GM18951 (cell line): ENCODE measurements around the gene PROSER1.
"Not testable (repeated sequence)": the region's sequence is repeated elsewhere in the genome, so short reads cannot be mapped to it uniquely, and the experiment has no call there.

Experiments
- POLR2A ChIP-seq: IDR thresholded peaks from 4 replicates; pipeline ENCODE4 v1.6.1; 2011; ENCODE audit warnings: mild to moderate bottlenecking; ENCODE audit not compliant: insufficient read length, insufficient read depth; ENCODE audit errors: extremely low read depth
- in situ Hi-C: fragments of 300-500 bp; cut with MboI; formaldehyde crosslinking; loops from one replicate; pipeline ENCODE4 v1.12.0; 2022; ENCODE audit warnings: low sequenced_read_pairs, mixed read lengths, inconsistent platforms; ENCODE audit not compliant: unreplicated experiment

Gene PROSER1

DNA sequence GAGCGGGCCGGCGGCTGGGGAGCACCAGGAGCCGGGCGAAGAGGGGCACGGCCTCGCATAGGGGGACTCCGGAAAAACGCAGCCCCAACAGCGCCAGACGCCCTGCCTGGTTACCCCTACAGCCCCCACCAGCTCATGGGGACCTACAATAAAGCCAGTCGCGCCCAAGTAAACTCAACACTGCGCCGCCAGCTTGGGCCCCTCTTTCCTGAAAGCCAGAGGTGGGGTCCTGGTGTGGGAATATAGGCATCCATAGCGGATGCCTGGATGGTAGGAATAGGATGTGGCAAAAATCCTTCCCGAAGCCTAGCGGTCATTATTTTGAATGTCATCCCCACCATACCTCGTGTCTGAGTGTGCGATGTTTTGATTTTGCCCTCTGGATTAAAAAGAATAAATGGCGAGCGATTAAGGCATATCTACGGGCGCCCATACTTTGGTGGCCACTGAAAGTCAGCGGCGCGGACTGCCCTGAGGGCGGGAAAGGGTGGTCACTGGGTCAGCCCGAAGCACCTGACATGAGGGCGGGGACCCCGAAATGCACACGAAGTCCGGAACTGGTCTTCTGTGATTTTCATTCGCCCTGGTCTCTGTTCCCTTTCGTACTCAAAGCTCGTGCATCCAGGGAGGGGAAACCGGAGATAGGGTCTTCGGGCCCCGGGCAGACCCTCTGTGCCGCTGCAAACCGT, at the start of gene PROSER1, which contains the start of gene NHLRC3:
TSS of gene PROSER1 (minus strand) at position 210 of the 689 bp plus-strand sequence. CDS start 847 bp downstream, outside the sequence.
TSS of gene NHLRC3 (plus strand) at position 577 of the 689 bp plus-strand sequence. CDS start 184 bp downstream, outside the sequence.
- peak; percentile 75 for TF ChIP-seq POLR2A
- in situ Hi-C loops: loop anchor here (25.0 kb wide), 1 partner anchor 1699 kb away; no protein-coding TSS in a partner anchor

DNA sequence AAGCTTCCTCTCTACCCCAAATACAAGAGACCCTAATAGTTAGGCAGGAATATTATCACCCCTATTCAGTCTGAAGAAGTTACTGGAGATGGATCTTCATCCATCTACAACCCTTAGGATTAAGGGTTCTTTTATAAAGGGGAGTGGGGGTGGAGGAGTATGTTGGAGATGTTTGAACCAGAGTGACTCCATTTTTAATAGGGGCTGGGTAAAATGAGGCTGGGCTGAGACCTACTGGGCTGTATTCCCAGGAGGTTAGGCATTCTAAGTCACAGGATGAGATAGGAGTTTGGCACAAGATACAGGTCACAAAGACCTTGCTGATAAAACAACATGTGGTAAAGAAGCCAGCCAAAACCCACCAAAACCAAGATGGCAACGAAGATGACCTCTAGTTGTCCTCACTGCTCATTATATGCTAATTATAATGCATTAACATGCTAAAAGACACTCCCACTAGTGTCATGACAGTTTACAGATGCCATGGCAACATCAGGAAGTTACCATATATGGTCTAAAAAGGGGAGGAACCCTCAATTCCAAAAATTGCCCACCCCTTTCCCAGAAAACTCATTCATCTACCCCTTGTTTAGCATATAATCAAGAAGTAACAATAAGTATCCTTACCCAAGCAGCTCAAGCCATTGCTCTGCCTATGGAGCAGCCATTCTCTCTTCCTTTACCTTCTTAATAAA, 48.5 kb upstream of the PROSER1 start:
- in situ Hi-C loops: not testable (repeated sequence)

DNA sequence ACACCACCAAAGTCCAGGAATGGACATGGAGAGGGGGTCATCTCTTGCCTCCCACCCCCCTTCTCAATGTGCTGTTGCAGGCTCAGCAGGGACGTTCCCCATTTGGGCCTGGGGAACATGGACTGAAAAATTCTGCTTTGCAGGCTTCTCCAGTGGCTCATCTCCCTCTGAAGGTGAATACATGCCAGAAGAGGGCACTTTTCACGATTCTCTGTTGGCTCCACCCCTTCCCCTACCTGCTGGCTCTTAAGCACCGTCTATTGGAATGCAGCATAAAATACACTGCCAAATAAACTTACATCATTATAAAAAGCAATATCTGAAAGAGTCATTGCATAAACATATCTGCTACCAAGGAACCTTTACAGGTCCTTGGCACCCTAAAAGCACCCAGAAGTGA, 36.1 kb upstream of the PROSER1 start:
- in situ Hi-C loops: no loop called here
- TF ChIP-seq POLR2A: no peak

DNA sequence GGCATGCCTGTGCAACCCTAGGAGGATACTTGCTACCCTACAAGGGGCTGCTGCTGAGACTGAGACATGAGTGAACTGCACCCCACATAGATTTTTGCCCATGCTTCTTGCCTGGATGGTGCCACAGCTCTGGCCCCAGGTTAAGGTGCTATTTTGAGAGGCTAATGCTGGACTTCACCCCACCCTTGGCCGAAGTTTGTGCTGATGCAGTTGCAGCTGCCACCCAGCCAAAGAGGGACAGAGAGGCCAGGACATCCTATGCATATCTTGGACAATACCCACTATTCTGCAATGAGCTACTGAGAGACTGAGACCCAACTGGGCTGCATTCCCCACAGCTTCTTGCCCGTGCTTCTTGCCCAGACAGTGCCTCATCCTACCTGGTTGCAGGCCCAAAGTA, 35.0 kb upstream of the PROSER1 start:
- TF ChIP-seq POLR2A: no peak
- in situ Hi-C loops: no loop called here

DNA sequence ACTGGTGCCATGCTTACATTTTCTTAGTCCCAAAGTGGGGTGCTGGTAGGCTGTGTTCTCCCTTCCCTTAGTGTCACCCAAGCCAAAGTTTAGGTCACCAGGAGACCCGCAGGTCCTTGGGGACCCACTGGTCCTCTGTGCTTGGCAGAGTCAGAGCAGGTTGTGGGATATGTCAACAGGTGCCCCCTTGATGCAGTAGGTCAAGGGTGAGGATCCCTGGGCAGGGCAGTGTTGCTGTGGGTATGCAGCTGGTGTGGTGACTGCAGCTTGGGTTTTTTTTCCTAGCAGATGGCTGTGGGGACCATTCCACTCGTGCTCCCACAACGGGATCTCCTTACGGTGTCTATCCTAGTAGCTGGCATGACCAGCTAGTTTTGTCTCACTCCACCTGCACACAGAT, 24.1 kb upstream of the PROSER1 start:
- no peak for TF ChIP-seq POLR2A
- in situ Hi-C loops: no loop called here

DNA sequence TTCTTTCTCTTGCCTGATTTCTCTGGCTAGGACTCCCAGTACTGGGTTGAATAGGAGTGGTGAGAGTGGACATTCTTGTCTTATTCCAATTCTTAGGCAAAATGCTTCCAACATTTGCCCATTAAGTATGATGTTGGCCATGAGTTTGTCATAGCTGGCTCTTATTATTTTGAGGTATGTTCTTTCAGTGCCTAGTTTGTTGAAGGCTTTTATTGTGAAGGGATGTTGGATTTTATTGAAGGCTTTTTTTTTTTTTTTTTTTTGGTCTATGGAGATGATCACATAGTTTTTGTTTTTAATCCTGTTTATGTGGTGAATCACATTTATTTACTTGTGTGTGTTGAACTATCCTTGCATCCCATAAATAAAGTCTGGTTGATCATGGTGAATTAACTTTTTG, 20.2 kb upstream of the PROSER1 start:
- TF ChIP-seq POLR2A: no peak
- in situ Hi-C loops: no loop called here

DNA sequence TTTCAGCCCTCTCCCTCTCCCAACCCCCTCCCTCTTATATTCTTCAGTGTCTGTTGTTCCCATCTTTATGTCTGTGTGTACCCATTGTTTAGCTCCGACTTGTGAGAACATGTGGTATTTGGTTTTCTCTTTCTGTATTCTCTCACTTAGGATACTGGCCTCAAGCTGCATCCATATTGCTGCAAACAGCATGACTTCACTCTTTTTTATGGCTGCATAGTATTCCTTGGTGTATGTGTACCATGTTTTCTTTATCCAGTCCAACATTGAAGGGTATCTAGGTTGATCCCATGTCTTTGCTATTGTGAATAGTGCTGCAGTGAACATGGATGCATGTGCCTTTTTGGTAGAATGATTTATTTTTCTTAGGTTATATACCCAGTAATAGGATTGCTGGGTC, 18.1 kb upstream of the PROSER1 start:
- TF ChIP-seq POLR2A: no peak
- in situ Hi-C loops: no loop called here

DNA sequence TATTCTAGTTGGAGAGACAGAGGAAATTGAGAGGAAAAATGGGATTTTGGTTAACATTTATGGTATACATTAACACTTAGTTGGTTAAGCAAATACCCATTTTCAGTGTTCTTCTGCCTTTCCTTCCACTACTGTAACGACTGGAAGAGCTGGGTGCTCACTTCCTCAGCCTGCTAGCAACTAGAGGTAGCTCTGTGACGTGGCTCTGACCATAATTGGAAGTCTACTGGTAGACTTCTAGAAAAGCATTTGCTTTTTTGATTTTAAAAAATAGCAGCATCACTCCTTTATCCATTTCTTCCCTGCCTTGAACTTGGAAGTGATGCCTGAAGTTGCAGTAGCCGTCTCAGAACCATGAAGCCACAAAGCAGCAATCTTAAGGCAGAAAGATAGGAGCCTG, 16.2 kb upstream of the PROSER1 start:
- in situ Hi-C loops: no loop called here
- TF ChIP-seq POLR2A: no peak

DNA sequence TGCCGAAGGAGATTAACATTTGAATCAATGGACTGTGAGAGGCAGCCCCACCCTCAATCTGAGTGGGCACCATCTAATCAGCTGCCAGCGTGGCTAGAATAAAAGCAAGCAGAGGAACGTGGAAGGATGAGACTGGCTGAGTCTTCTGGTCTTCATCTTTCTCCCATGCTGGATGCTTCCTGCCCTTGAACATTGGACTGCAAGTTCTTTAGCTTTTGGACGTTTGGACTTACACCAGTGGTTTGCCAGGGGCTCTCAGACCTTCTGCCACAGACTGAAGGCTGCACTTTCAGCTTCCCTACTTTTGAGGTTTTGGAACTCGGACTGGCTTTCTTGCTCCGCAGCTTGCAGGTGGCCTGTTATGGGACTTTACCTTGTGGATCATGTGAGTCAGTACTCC, 15.1 kb upstream of the PROSER1 start:
- in situ Hi-C loops: no loop called here
- no peak for TF ChIP-seq POLR2A

DNA sequence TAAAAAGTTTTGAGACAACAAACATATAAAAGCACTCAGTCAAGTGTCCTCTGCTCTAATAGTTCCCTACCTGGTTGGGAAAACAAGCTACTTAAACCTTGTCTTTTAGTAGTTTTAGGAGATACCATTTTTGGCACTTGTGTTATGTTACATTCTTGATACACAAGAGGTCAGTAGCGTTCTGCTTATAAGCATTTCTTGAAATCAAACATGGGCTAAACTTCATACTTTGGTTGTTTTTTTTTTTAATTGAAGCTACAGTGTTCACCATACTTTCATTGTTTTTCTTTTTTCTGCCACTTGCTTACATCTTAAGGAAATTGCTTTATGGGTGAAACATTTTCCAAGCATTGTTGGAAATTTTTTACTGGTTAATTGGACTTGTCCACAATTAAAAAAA, 13.3 kb upstream of the PROSER1 start:
- in situ Hi-C loops: no loop called here
- no peak for TF ChIP-seq POLR2A

DNA sequence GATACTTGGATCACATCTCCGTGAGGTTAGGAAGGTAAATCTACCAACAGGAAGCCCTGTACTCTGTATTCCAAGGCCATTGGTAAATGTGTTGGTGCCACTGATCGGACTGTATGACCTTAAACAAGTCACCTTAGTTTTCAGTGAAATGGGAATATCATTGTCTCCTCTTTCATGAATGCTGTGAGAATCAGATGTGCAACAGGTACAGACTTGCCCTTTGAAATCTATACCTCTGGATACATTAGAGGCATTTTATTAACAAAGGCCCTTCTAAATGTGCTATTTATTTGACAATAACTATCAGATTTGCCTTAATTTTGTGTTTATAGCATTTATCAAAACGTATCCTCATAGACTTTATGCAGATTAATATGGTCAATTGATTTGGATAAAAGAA, 11.4 kb upstream of the PROSER1 start:
- in situ Hi-C loops: loop anchor here (25.0 kb wide), 1 partner anchor 1688 kb away; no protein-coding TSS in a partner anchor

DNA sequence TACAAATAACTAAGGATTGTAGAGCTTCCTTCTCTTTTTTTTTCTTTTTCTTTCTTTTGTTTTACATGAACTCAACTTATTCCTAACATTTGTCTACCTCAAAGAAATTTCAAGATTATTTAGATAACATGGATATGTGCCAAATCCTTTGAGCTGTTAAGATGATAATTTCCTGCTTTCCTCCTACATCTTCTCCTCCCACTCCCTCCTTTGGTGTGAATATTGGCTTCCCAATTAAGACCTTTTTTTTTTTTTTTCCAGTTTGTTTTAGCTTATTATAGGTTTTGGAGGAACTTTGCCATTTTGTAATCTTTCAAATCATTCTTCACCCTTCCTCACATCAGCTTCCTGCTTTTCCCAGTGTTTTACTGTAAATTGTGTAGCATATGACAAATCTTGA, 10.9 kb upstream of the PROSER1 start:
- in situ Hi-C loops: loop anchor here (25.0 kb wide), 1 partner anchor 1688 kb away; no protein-coding TSS in a partner anchor

More for the DNA sequence above, 11.4 kb upstream of the PROSER1 start:
- no peak for TF ChIP-seq POLR2A

DNA sequence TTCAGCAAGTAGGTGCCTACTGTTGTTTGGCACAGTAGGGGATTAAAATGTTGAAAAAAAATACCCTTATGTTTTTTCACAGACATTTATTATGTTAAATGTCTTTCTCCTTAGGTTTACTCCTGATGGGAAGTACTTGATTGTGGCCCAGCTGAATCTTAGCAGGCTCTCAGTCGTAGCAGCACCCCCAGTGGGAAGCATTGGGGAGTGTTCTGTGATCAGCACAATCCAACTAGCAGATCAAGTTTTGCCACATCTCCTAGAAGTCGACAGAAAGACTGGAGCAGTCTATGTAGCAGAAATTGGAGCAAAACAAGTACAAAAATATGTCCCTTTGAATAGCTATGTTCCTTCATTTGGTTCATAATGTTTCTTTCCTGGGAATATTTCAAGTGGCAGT, 9.7 kb upstream of the PROSER1 start:
- in situ Hi-C loops: loop anchor here (25.0 kb wide), 1 partner anchor 1690 kb away; no protein-coding TSS in a partner anchor
- TF ChIP-seq POLR2A: no peak

More for the DNA sequence above, 10.9 kb upstream of the PROSER1 start:
- no peak for TF ChIP-seq POLR2A

DNA sequence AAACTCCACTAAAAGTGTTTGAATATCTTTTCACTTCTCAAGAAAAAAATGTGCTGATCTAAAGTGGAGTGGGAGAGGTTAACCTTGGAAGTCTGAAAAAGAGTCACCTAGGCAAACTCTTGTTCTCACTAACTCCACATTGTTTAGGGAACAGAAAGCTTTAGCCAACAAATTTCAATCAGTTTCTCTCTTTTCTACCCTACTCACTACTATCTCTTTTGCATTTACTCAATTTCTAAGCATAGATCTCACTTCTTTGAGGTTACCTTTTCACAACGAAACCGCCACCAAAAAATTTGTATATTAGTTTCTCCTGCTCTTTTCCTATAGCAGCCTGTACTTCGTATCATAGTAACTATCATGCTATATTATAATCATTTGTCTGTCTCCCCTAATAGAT, 6.6 kb upstream of the PROSER1 start:
- in situ Hi-C loops: loop anchor here (25.0 kb wide), 1 partner anchor 1693 kb away; no protein-coding TSS in a partner anchor
- TF ChIP-seq POLR2A: no peak
